HG02852 (cell line): ENCODE results near the gene METTL21C.
A peak's percentile ranks its signal among the peaks of the same experiment; 100 is the strongest.

Experiments
- ATAC-seq: cut with Tn5 transposase; IDR thresholded peaks from one replicate; pipeline ENCODE4 v1.9.1; 2021; ENCODE audit warnings: mild to moderate bottlenecking, moderate library complexity; ENCODE audit not compliant: unreplicated experiment

Gene METTL21C

DNA sequence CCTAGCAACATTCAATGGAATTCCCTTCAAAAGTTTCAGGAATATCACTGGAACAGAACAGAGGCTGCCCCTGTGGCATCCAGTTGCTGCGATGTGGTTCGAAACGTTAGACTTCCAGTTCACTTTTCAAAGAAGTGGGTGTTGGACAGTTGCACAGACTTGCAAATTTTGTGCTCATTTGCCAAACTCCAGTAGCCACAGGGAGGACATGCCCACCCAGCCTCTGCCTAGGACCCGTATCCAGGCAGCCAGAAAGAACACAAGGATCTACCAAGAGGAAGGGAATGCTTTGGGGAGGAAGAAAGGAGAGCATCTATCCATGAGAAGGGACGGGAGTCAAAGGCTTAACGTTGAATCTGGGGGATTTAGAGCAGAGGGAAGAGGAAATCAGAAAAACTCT lies at the start of gene METTL21C:
Gene METTL21C (minus strand): TSS at position 108 of the 400 bp plus-strand sequence. CDS start 546 bp downstream, outside the sequence.
- no peak for ATAC-seq

DNA sequence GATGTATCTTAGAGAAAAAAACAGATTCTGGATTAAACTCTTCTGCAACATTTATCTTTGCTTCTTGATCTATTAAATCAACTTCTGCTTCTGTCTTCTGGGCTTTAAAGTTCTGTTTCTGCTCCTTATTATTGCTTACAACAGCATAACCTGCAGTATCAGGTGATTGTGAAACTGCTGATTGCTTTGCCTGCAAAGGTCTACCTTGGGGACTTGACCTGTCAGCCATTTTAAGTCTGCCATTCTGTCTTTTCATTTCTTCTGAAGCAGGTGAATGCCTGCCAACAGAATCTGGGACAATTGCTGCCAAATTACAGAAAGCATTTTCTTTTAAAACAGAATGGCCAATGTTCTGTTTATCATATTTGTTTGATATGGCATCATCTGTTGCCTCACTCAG lies 47.7 kb upstream of the METTL21C start:
- no peak for ATAC-seq

DNA sequence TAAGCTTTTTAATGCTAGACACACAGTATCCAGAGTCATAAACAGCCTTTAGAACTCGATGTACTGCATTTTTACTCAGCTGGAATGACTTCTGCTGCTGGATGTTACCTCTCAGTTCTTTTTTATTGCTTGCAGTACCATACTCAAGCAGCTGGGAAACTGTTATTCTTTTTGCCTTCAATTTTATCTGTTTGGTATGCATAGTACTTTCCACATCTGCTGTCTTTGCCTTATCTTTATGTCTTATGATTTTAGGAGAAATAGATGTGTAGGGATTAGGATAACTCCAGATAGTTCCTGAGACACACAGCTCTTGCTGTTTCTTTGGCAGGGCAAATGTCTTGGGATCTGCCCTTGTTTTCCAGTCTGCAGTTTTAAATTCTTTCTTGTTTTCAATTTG lies 47.3 kb upstream of the METTL21C start:
- ATAC-seq = no peak

DNA sequence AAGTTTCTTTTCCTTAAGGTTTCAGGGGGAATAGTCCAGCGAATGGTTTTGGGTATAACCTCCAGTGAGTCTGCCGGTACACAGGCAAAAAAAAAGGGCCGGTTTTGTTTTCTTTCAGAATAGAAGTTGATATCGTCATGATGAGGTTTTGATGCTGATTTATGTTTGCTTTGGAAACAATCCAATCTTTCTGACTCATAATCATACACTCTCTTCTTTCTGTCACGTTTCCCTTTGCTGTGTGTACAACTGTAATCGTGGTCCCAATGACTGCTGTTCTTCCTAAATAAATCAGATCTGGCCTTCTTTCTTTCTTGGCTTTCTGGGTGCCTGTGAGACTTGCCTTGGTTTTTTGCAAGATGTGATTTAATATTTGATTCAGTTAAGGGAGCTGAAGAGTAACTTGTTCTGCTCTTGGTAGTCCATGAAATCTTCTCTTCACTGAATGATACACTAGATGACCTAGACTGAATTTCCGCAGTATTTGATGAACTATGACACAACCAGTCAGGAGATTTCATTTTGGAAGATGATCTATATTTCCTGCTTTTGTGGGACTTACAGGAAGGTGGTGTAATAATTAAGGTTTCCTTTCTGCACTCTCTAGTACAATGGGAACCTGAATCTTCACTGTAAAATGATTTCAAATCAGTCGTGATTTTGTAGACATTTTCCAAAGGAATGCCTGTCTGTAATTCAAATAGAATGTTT lies 34.9 kb upstream of the METTL21C start:
- ATAC-seq = no peak

DNA sequence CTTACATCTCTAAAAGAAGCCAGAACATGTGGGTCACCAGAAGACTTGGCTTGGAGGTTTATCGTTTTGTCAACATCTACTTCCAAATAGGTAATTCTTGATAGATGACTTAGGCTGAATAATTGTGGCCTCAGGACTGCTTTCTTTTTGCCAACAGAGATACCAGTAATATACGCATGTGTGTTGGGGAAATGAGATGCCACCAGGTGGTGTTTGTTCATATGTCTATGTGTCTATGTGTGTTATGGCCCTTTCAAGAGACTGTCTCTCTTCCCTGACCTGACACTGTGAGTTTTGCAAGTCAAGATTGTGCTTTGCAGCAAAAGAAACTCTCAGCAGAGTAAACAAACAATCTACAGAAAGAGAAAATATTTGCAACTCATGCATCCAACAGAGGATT lies 31.6 kb upstream of the METTL21C start:
- ATAC-seq = peak; percentile 50

DNA sequence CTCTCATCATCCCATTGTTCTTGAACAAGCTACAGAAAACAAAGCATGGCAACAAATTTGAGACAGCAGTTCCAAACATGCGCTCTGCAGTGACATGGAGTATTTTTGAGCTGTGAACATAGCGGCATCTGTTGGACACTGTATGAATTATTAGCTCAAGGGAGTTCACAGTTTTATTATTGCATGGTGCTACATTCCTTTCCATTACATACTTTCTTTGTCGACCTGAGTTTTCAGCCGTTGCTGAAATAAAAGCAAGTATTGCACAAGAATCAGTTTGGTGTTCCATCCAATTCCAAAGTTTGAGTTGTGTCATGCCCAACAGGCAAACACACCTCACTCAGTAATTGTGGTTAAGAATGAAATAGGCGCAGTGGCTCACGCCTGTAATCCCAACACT lies 30.1 kb upstream of the METTL21C start:
- peak; percentile 63 for ATAC-seq

DNA sequence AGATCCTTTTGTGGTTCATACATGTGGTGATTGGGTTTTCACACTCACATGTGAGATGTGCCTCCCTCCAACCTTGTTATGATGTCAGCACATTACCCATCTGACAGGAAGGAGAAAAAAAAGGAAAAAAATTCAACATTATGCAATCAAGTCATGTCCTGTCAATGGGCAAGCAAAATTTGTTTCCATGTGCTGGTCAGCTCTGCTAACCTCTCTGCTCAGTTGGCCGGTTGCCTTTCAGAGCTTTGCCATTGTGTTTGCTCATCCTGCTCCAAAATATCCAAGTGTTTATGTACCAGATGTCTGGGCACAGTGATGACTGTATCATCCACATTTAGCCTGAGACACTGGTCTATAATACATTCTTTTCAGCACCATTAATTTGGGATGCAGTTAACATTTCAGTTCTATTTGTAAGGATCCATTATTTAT lies 27.0 kb upstream of the METTL21C start:
- ATAC-seq = no peak

DNA sequence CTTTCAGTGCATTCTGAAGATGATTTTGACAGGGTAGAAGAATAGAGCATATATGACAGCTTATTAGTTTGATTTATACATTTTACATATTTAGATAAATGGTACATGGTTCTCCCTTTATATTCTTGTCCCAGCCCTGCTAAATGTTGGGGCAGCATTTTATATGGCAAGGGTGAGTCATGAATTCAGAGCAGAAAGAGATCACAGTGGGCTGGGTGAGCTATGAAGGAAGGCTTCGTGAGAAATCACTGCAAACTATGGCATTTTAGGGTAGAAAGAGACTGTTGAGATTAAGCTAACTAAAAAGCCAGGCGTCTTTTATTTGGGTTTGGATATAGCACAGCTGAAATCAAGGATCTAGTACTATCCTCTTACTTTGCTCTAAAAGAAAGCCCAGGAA lies 23.9 kb upstream of the METTL21C start:
- no peak for ATAC-seq

DNA sequence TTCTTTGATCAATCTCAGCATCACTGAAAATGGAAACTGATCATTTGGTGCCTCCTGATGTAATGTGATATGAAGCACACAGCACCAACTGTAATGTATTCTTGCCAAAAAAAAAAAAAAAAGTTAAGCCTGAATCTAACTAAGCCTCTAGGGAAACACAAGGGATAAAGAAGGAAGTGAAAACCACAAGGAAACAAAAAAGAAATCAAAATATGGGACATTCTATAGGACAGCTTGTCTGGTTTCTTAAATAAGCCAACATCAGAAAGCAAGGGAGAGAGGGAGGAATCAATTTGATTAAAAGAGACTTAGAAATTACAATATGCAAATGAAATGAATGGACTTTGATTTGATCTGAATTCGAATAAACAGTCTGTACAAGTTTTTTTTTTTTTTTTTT lies 20.6 kb upstream of the METTL21C start:
- ATAC-seq = no peak

DNA sequence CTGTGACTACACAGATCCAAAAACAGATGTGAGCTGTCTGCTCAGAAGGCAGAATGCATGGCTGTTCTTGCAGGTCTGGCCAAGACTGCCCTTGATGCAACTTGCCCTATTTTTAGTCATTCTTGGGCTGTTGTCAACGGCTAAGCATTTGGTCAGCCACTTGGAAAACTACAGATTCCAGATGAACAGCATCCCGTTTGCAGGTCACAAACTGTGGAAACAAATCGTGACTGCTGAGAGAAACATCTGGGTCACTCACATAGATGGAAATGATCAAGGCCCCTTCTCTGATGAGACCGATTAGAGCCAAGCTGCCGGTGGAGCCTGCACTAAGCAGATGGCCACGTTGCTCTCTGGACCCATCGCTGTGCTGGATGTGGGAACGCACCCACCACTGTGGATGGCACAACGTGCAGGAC lies 15.4 kb upstream of the METTL21C start:
- ATAC-seq = no peak

DNA sequence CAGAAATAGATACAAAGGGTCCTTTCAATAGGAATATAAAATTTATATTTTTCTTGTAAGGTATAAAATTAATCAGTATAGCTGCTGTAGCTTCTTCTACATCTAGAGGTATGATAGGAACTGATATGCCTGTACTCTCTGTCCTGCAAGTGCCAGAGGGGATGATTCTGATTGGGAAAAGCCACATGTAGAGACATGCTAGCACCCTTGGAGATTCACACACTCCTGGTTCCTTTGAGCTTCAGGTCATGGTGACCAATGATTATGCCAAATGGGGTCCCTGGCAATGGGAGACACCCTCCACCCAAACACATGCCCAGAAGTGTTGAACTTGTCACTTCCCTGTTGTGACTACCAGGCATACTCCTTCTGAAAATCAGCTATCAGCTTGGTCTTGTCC lies 14.7 kb upstream of the METTL21C start:
- ATAC-seq = no peak

DNA sequence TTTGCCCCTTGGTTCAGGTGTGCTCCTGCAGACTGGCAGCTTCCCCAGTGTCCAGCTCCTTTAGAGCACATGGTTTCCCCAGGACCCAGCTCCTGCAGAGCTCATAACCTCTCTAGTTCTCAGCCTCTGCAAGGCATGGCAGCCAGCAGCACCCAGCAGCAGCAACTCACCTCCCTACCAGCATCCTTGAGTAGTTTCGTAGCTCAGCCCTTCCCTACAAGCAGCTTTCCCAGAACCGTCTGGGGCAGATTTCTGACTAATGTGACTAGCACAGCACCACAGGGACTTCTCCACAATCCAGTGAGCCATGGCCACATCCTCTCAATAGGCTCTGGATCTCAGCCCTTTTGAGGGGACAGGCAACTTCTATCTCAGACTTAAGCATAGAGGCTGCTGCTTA lies 14.1 kb upstream of the METTL21C start:
- ATAC-seq = no peak

DNA sequence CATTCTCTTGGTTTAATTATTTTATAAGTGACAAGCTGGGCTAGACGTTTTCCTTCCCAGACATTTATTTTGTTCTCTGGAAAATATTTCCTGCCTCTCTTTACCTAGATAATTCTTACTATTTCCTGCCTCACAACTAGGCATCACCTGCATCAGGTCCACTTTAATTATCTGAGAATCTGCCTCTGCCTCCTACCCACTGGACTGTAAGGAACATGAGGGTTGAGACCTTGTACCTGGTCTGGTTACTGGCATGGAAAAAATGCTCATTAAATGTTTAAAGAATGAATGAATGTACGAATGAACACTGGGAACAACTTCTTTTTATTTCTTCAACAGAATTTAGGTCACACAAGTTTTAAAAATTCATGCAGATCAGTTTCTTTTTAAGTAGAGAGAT lies 13.4 kb upstream of the METTL21C start:
- no peak for ATAC-seq

DNA sequence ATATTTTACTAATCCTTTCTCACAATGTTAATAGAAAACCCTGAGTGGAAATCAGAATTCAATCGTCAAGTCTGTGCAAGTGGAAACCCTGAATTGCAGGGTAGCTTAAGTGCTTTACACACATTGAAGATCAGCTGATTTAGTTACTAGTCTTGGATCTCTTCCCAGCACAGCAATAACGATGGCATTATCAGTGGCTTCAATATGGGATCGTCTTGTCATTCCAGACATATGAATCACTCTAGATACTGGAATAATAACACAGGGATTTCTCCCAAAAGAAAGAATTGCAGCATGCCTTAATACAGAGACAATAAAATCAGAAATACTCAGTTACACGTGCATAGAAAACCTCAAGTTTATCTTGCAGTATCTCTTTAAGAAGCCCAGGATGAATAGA lies 12.6 kb upstream of the METTL21C start:
- ATAC-seq = no peak

DNA sequence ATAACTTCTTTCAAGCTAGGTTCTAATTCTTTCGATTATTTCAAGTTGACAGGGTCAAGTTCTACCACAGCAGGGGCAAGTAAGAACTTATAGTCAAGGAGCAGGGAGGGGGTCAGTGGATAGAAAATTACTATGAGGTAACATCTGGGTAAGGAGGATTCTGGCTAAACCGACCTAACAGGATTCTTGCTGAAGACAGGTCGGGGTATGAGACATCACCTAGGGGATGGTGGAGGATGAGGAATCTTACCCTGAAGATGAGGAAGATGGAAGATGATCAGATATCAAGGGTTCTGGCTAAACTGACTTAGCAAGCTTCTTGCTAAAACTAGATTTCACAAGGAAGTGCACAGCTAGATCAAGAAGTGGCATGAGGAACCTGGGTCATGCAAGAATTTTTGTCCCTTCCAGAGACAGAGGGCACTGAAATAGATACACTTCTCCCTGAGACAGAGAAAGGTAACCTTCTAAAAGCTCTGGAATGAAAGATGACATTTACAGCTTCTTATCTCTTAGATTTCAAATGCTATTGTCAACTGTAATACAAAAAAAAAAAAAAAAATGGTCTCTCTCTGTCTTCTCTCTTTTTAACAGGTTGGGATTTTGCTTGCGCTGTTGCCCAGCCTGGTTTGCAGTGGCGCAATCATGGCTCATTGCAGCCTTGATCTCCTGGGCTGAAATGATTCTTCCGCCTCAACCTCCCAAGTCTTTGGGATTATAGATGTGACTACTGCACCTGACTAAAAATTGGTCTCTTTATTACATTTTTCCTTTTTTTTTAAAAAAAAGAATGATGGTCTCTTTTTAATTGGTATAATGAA lies 9.6 kb upstream of the METTL21C start:
- ATAC-seq = no peak

DNA sequence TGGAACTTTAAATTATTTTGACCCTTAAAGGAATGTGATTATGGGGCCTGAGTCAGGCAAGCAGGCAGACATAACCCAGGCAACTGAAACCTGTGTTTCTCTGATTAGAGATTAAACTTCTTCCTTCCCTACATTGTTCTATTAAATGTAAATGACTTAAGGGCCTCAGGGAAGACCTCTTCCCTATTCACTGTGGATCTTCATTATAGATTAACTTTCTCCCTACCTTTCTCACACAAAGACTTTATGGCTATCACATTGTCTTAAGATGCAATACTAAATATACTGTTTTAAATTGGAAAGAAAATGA lies 8.8 kb upstream of the METTL21C start:
- ATAC-seq = no peak

DNA sequence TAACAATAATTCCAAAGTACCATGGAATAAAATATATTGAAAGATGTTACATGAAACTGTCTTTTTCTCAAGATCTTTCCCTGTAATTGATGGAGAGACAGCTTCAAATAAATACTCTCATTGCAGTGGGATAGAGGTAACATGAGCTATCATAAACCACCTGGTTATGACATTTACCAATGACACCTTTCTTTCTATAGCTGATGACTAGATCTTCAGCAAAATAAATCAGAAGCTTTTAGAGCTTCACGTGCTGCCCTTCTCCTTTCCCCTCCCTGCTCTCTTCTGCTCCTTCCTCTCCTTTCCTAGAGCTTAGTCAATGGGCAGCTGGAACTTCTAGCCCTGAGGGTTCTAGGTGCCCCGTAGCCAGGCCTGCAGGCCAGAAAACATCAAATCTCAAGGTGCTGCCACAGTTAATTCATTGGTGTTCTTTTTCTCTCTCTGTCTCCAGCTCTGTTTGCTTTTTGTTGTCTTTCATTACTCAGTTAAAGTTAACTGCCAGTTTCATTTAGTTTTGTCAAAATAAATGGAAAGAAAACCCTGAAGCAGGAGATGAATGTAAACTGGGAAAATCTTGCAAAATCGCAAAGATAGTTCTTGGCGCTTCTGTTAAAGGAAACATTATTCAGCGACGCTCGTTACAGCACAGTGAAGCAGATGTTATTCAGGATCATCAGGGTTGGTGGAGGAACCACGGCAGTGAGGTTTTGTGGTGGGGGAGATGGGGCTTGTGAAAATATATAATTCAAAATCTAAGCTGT lies 8.3 kb upstream of the METTL21C start:
- ATAC-seq = no peak

DNA sequence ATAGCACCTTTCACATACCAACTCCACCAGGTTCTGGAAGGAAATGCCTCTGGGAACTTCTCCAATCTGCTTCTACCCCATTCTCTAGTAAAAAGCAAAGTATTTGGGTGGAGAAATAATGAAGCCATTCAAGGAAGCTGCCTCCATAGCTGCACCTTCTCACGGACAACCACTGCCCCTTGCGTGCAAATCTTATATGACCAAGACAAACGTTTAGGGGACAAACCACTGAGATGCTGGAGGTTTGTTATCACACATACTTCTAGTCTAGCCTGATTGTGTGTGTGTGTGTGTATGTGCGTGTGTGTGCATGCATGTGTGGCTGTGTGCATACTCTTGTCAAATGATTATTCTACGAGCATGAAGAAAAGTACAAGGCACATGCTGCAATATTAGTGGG lies 6.5 kb upstream of the METTL21C start:
- no peak for ATAC-seq

DNA sequence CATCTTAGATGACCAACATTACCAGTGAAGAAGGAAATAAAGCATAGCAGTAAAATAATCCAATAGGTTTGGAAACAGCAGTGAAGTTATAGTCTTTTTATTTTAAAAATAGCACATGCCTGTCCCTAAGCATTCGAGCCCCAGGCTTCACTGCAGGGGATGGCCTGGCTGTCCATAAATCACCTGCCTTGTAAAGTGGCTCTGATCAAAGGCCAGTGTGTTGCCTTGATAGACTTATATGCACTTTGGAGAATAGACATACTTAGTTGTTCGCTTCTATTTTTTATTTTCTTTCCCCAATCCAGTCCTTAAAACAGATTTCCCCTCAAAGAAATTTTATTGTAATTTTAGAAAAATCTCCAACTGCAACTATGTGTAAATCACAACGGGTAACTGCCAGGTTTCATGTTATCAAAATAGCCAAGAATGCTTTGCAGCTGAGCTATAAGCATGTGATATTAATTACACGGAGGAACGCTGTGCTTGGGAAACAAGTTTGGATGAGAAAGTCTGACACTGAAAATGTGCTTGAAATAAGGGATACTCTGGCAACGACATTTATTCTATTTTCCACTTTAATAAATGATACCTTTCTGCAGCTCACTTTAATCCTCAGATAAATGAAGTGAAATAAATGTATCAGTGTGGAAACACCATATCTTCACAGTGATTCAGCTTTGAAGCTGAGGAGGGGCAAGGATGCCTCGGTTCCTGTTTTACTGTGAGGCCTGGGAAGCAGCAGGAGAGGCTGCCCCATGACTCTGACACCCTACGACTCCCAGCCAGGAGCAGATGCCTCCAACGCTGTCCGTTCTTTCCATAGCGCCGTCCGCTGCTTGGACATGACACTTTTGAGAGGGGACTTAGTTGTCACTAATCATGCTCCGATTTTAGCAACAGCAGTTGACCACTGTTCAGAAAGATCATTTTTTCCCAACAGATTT lies 5.5 kb upstream of the METTL21C start:
- no peak for ATAC-seq

DNA sequence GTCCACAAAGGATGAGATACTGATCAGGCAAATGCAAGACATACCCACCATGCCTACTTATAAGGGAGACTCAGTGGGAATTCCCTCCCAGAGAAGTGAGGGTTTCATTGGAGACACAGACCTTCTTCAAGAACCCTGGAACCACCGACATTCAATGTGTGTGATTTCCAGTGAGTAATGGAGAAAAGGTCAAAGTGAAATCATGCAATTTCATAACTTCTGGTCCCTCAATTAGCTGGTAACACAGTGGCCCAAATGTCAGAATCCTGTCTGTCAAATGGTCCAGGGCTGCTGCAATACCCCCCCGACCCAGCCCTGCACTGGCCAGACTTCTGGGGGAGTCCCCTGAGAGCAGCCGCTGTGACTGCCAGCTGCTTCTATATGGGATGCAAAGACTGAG lies 4.7 kb upstream of the METTL21C start:
- no peak for ATAC-seq

DNA sequence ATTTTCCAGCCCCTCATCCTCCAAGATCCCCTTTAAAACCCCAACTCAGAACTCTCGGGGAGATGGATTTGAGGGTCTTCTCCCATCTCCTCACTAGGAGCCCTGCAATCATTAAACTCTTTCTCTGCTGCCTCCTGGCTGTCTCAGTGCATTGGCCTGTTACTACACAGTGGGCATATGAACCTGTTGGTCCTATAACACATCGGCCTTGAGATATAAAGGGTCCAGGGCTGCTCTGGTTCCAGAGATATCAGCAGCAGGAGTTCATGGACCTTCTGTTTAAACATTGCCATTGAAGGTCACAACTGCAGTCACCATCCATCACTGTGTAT lies 3.8 kb upstream of the METTL21C start:
- ATAC-seq = no peak
